DMS 273 treated with DMSO at 0.1 percent for 48 hours (cell line): Measurements from ENCODE around the gene PIP5K1C.
"Not testable (repeated sequence)": the region's sequence is repeated elsewhere in the genome, so short reads cannot be mapped to it uniquely, and the experiment has no call there.

Experiments used
- DNase-seq: peaks from one replicate; lab custom pipeline; 2025; lab: John Stamatoyannopoulos, UW

Gene PIP5K1C

DNA sequence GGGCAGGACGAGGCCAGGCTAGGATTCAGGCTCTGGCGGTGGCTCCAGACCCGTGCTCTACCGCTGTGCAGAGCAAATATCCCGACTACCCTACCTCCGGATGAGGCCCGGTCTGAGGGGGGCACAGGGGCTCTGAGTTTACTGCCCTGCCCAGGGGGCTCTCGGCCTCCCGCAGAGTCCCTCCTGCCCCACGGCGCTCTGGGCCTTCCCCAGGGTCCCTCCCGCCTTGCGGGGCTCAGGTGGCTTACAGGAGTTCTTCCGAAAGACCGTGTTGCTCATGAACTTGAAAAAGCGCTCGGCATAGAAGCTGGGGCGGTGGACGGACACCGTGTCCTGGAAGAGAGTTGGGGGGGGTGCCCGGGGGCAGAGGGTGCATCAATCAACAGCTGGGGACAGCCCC is 54.5 kb downstream of the PIP5K1C start:
- no peak for DNase-seq

DNA sequence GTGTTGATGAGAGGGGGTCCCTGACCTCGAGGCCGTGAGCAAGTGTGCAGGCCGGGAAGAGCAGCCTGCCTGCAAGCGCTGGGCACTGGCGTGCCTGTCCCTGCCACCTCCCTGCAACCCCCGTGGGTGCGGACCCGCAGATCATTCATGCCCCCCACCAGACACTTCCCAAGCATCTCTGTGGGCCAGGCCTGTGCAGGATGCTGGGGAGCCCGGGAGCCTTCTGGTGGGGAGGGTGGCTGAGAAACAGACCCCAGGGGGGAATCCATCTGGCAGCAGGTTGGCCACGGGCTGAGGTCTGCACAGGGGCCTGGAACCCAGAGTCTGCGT is 55.2 kb downstream of the PIP5K1C start:
- DNase-seq = no peak

DNA sequence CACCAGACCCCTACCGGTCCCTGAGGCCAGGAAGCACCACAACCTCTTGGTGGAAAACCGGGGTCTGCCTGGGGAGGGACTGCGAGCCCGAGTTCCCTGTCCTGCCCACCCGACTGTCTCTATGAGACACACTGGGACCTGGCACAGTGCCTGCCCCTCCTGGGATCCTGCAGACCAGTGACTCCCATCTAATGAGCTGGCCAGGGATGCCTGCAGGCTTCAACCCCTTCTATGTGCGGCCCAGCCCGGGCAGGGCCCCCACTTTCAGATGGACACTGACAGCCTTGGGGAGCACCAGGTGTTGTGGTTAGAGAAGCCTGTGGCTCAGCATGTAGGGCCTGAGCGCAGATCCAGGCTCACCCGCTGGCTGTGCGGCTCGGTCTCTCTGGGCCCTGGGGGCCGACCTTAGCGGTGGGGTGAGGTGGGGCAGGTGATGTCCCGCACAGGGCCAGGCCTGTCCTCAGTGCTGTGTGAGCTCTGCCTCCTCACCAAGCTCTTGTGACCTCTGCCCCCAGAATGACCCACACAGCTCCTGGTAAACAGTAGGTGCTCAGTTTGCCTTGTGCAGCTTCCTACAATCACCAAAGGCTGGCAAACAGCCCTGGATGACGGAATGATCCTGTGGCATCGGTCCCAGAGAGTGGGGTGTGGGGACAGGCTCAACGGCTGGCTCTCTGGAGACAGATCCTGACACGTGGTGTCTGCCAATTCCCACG is 55.8 kb downstream of the PIP5K1C start:
- no peak for DNase-seq

DNA sequence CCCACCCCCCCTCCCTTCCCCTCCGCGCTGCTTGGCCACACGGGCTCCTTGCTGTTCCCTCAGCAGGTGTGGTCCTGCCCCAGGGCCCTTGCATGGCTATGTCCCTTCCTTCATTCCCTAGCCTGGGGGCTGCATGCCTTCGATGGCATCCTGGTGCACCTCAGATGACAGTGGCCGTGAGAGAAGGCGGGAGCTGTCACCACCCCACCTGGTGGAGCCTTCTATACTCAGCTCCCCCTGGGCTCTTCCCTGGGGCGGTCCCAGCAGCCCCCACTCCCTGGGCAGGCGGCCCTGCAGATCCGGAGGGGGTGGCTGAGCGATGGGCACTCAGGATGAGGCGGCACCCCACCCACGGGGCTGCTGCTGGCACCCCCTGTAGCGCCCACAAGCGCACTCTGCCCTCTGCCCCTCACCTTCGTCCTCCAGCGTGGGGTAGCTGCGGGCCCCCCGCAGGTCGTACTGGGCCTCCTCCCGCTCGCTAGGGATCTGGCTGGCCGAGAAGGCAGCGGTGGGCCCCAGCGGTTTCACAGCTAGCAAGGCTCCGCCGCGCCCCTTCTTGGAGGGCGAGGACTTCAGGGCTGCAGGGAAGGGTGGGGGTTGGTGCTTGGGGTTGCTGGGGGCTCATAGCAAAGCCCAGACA is 56.5 kb downstream of the PIP5K1C start:
- no peak for DNase-seq

DNA sequence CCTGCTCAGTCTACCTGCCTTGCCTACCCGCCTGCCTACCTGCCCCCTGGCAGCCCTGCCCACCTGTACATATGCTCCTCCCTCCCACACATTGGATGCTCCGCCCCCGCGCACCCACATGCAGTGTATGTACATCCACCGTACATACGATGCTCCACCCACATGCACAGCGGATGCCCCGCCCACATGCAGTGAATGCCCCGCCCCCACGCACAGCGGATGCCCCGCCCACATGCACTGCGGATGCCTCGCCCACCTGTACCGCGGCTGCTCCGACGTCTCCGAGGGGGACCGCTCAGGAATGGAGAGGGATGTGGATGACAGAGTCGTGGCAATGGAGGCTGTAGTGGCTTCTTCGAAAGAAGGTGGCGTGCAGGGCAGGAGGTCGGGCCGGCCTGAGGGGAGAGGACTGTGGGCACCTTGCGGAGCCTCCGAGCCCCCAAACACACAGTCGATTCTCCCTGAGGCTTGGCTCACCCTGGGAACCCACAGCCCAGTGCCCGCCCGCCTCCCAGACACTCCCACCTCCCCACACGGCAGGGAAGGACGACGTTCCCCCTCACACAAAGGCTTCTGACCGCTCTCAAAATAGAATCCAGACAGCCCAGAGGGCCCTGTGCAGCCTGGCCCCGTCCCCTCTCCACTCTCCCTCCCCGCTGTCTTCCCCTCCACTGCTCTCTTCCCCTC is 57.1 kb downstream of the PIP5K1C start:
- DNase-seq = no peak

DNA sequence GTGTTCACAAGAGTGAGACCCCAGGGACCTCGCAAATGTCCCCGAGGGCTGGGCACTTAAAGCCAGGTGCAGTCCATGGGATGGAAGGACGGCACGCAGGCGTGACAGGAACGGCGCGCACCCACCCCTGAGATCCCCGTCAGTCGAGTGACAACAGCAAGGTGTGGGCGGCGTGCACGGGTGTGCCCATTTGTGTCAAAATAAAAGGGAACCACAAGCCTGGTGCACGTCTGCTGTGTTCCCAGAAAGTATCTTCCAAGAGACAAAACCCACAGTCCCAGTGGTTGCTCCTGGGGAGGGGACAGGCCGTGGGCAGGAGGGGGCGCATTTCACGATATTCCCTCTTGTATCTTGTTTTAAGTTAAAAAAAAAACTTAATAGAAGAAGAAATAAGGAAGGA is 58.0 kb downstream of the PIP5K1C start:
- DNase-seq = no peak

DNA sequence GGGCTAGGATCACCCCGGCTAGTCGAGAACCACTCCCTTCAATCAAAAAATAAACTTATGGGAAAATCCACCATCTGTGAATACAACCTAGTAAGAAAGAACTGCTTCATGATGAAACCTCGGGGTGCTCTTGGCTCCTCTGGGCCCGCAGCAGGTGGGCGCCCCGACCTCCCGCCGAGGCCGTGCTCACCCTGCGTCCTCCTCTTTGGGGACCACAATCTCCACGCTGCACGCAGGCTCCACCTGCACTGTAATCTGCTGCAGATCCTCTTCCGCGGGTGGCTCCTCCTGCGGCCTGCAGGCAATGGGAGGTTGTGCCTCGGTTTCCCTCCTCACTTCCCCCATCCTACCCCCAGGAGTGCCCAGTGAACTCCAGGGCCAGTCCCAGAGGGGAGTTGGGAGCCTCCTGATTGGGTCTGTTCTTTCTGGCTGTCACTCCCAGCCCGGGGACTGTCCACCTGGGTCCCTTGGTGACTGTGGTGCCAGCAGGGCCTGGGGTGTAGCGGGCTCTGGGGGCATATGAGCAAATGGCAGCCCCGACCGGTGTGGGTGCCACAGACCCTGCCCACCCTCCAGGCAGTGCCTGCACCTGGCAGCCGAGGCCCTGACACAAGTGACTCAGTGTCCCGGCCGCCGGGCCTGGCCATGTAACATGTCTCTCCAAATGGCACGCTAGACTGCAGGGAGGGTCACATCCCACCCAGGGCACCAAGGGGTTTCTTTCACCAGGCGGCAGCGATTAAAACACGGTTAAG is 58.6 kb downstream of the PIP5K1C start:
- DNase-seq = no peak

DNA sequence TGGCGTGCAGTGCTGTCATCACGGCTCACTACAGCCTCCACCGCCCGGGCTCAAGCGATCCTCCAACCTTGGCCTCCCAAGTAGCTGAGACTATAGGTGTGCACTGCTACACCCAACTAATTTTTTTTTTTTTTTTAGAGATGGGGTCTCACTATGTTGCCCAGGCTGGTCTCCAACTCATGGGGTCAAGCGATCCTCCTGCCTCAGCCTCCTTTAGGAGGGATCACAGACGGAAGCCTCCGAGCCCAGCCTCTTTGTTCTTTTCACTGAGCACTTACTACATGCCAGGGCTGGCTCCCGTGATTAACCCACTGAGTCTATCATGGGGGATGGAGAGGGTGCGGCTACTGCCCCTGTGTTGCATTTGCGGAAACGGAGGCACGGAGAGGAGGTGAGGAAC is 60.8 kb downstream of the PIP5K1C start:
- DNase-seq = no peak

DNA sequence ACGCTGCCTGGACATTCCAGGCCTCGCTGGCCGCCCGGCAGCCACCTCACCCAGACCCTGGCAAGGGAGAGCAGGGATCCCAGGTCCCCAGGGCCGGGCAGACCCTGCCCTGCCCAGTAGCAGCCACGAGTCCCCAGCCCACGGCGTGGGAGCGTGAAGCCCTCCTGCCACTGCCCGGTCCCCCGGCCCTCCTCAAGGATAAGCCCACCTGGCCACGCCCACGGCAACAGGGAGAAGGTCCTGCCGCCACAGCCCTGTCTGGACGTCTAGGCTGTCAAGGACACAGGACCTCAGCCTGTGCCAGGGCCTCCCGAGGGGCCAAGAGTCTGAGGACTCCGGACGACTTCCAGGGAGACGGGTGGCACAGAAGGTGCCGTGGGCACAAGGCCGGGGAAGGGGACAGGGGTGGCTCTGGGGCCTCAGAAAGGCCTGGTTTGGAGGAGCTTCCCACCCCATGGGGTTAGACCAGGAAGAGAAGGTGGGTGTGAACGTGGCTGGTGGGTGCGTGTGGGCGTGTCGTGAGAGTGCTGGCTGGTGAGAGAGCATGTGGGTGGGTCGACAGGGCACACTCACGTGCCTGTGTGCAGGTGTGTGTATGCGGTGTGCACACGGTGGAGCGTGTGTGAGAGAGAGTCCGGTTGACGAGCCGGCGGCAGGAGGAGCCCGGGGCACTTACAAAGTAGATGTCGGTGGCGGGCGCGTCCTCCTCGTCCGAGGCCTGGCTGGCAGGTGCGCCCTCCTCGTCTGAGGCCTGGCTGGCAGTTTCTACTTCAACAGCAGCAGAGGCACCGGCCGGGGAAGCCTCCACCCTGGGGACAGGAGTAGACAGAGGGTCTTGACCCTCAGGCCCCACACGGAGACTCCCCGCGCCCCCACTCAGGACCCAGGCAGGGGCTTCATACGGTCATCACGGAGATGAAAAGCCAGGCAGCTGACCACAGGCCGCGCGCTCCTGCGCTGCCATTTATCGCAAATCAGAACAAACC is 61.8 kb downstream of the PIP5K1C start:
- DNase-seq = no peak

DNA sequence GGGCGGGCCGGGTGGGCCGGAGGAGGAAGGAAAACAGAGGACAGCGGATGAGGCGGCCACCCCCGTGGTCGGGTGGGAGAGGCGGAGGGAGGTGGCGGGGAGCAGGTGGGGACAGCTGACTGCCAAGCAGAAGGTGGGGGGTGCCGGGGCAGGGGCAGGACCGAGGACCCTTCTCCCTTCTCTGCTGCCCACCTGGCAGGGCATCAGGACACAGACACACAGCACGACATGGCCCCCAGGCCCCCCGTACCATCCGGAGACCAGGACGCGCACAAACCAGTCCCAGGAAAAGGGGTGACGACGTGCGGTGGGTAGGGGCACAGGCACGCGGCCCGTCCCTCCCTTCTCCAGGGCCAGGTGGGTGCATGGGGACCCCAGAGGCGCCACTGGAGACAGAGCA is 62.6 kb downstream of the PIP5K1C start:
- DNase-seq = no peak

DNA sequence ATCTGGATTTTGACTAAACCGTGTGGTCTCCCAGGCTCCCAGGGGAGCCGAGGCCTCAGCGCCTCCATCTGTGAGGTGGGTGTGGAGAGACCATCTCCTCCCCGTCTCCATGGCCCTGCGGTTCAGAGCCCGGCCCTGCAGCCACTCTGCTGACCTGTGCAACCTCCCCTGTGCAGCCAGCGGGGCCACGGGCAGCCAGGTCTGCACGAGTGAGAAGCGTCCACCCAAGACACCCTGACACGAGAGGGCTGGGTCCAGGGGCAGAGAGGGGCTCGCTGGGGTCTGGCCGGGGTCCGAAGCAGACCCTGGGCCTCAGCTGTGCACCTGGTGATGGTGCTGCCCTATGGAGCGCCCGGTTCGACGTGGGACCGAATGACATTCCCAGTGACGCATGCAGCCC is 63.3 kb downstream of the PIP5K1C start:
- no peak for DNase-seq

DNA sequence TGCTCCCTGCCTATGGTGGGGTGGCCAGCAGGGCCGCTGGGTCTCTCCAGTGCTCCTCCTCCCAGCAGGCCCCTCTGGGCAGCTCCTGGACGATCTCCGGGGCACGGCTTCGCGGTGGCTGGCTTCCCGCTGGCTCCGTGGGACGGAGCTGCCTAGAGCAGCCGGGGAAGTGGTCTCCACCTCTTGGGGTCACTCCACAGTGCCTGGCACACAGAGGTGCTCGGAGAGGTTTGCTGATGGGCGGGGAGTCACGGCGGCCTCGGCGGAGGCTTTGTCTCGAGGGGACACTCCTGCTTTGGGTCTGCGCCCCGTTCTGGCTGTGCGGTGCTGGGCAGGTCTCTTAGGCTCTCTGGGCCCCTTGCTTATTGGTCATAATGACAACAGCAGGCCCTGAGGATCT is 63.8 kb downstream of the PIP5K1C start:
- DNase-seq = no peak

DNA sequence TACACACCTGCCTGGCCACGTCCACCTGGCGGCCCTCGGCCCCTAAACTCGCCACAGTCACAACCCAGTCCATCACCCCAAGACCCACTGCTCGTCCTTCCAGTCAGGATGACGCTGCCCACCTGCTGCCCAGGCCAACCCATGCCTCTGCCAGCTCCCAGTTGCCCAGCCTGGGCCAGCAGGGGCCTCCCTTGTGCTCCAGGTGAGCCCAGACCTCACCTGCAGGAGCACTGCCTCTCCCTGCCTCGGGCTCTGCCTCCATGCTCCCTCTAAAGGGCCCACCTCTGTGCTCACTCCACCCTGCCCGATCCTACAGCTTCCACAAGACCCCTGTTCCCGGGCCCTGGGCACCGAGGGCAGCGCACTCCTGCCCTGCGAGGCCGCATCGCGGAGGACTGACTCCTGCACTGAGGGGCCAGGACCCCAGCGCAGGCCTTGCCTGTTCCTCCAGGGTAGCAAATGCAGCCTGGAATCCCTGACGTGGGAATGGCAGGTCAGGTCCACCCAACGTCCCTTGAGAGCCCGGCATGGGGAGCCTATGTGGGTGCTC is 65.7 kb downstream of the PIP5K1C start:
- DNase-seq = no peak

DNA sequence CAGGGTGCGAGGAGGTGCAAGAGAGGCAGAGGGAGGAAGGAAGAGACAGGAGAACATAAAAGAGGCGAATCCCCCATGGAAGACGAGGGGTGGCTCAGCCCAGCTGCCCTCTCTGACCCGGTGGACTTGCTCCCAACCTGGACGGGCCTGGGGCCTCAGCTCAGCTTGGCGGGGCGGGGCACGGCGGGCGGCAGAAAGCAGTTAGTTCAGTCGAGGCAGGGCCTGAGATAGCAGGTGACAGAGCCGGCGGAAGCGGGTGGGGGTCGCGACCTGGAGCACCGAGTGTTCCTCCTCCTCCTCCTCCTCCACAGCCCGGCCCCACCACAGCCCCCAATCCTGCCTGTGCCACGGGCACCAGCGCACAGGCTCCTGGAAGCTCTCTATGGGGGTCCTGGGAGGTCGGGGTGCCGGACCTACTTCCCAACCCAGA is 66.7 kb downstream of the PIP5K1C start:
- no peak for DNase-seq

DNA sequence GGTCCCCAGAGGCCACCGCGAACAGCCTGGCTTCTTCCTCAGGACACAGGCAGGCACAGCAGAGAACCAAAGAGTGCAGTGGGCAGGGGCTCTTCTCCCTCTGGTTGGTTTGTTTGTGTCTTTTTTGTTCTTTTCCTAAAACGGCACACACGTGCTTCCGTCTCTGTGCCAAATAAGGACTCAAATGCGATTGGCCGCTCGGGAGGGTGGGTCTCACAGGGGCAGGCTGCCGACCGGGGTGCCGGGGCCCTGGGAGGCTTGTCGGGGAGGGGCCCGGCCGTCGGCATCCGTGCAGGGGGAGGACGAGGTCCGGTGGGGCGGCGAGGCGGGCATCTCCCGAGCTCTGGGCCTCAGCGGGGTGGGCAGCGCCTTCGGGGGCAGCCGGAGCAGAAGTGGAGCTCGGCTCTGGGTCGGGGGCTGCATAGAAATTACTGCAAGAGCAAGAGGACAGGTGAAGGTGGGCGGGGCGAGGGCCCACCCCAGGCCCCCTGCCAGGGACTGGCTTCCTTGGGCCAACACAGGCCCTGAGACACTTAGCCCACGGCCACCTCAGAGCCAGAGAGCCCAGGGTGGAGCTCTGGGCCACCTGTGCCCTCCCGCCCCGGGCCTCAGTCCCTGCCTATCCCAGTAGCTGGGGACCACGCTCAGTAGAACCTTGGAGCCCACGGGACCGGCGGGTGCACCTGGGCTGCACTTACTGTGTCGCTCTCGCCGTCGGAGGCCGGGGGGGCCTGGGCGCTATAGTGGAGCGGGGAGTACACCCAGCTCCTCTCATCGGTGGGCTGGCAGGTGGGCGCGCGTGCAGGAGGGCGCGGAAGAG is 67.3 kb downstream of the PIP5K1C start:
- no peak for DNase-seq

DNA sequence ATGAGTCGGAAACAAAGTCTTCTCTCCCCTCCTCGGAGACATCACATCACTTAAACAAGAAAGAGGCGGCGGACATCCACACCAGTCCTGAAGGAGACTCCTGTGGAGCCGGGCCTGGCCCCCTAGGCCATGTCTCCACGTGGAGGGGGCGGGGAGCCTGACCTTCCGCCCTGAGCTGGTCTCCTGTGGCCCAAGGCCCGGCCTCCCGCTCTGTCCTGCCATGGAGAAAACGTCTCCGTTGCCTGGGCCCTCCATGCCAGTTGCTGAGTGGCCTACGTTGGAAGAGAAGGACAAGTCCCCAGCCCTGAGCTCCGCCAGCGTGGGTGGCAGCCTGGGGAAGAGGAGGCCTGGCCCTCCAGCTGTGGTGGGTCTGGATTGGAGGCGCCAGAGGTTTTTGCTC is 68.2 kb downstream of the PIP5K1C start:
- no peak for DNase-seq

DNA sequence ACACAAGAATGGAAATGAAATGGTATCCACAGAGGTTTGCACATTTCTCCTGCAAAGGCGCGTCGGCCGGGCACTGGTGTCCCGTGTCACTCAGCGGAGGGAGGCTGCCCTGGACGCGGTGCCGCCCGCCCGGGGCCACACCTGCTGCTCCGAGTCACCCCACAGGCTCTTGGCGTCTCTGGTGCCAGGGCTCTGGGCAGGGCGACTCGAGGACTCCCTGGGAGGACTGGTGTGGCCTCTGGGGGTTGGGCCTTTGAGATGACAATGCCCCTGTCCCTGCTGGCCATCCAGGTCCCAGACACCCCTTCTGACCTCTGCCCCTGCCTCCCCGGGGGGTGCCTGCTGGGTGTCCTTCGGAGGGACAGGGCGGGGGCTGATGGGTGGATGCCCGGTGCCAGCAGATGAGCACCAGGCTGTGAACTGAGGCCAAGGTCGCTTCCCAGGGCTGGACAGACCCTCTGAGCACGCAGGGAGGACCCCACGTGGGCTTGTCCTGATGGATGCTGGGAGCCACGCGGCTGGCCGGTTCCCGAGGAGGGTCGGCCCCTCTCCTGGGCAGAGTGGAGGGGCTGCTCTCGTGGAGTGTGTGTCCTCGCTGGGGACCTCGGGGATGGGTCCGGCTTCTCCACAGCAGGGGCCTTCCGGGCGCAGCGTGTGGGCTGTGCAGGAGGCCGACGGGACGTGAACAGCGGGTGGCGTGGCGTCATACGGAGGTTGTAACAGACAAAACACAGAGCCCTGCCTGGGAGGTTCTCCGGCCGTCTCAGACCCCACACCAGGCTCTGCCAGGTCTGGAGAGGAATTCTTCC is 69.0 kb downstream of the PIP5K1C start:
- no peak for DNase-seq

DNA sequence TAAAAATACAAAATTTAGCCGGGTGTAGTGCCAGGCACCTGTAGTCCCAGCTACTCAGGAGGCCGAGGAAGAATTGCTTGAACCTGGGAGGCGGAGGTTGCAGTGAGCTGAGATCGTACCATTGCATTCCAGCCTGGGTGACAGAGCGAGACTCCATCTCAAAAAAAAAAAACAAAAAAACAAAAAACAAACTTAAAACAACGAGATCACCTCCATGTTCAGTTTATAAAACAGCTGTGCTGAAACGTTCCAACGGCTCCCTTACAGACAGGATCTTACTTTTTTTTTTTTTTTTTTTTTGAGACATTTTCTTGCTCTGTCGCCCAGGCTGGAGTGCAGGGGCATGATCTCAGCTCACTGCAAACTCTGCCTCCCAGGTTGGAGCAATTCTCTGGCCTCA is 71.5 kb downstream of the PIP5K1C start:
- DNase-seq = not testable (repeated sequence)

DNA sequence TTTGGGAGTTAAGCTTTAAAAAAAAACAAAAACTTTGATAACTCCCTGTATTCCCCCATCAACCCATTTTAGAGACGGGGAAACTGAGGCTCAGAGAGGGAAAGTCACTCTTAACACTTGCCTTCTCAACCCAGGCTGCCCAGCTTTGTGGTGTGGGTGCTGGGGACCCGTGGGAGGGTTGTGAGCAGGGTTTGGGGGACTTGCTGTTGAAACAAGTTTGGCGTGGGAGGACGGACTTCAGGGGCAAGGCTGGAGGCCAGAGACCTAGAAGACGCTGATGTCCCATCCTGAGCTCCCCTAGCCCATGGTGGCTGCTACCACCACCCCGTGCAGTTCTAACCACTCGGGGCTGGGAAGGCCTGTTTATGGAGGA is 72.9 kb downstream of the PIP5K1C start:
- DNase-seq = no peak
